GM12892 (cell line): Measurements from ENCODE around the gene CAMTA1.

Experiments
- POLR2A ChIP-seq: IDR thresholded peaks from 2 replicates; pipeline ENCODE4 v1.6.1; 2011; ENCODE audit warnings: low read depth, low read length, control low read depth
- POLR2AphosphoS5 ChIP-seq: IDR thresholded peaks from 2 replicates; pipeline ENCODE4 v1.6.1; 2011; ENCODE audit warnings: low read depth, low read length, control low read depth

GRCh38 chr1:7680207-7680954, 895.1 kb downstream of the CAMTA1 start:
- TF ChIP-seq POLR2A: no peak
- no peak for TF ChIP-seq POLR2AphosphoS5
